ENCODE data around the gene ADD2. TPM values are rescaled to one million over a fixed set of nuclear protein-coding genes. Genes with fewer than 3 reads are reported as not detected.

ADD2 gene
- total RNA-seq, 3 donors from 2014 or later = 0.43 to 4.0 (median 1.1) TPM

- DNase-seq (no peak), ATAC-seq (no peak)
- intact Hi-C loops (cut with DNase I, micrococcal nuclease) = no loop called here
- H3K4me3 ChIP-seq = no peak overlapping the region
- H3K36me3 ChIP-seq (ENCODE audit: low read depth) = no peaks in the 10 kb centered on the region
- no peaks in the 10 kb centered on the region for H3K9me3 ChIP-seq
- no peak for TF ChIP-seq CTCF (IDR thresholded peaks at IDR 0.05)
- H3K4me1 ChIP-seq (ENCODE audit: low read depth) = no peaks in the 10 kb centered on the region
Observed at GRCh38 chr2:70712916-70713315, 55.1 kb downstream of the ADD2 start.

DNA sequence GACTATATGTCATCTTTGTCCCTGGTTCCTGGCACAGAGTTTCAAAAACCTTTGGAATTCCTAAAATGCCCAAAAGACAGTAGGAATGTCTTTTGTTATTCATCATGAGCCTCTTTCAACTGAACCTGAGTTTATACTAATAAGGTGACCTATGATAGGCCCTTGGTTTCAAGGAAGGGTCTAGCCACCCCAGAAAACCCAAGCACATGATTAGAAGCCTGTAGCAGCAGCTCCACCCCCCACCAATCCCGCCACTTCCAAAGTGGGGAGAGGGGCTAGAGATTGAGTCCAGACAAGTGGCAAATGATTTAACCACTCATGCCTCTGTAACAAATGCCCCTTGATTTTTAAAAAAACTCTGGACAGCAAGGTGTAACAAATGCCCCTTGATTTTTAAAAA, 56.8 kb downstream of the ADD2 start:
- ATAC-seq = no peak
- Histone ChIP-seq H3K36me3 (ENCODE audit: low read depth) (no peaks in the 10 kb centered on the region), H3K4me3 (no peak overlapping the region), H3K9me3 (no peaks in the 10 kb centered on the region), H3K4me1 (ENCODE audit: low read depth) (no peaks in the 10 kb centered on the region)
- no peak for TF ChIP-seq CTCF (IDR thresholded peaks at IDR 0.05)
- no peak for DNase-seq
- intact Hi-C loops (cut with DNase I, micrococcal nuclease) = no loop called here

DNA sequence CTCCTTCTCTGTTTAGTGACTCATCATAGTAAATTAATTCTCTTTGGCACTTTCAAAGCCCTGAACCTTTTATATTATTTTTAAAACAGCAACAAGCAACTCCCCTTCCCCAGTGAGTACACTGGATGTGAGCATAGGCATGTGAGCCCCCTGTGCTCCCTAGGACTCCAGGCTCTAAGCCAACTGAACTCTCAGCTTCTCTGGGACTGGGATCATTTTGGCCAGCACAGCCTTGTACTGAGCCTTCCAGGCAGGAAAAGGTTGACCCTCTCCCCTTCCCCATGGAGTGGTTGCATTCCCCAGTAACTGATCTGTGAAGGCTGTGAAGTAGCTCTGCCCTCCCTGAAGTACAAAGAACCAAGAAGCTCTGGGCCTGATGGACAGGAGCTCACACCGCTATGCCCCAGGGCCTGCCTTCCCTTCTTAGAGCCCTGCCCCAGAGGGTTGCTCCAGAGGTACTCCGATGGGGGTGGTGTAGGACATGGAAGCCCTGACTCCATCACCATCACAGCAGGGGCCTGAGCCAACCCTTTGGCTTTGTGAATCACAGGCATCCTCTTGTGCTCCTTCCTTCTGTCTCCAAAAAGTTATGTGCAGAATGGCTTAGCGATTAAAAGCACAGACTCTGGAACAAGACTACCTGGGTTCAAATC, 57.8 kb downstream of the ADD2 start:
- no peaks in the 10 kb centered on the region for H3K9me3 ChIP-seq
- no peak for DNase-seq
- H3K4me3 ChIP-seq = no peak overlapping the region
- H3K36me3 ChIP-seq (ENCODE audit: low read depth) = no peaks in the 10 kb centered on the region
- intact Hi-C loops (cut with DNase I, micrococcal nuclease) = no loop called here
- H3K4me1 ChIP-seq (ENCODE audit: low read depth) = no peaks in the 10 kb centered on the region
- no peak for ATAC-seq
- no peak for TF ChIP-seq CTCF (IDR thresholded peaks at IDR 0.05)

DNA sequence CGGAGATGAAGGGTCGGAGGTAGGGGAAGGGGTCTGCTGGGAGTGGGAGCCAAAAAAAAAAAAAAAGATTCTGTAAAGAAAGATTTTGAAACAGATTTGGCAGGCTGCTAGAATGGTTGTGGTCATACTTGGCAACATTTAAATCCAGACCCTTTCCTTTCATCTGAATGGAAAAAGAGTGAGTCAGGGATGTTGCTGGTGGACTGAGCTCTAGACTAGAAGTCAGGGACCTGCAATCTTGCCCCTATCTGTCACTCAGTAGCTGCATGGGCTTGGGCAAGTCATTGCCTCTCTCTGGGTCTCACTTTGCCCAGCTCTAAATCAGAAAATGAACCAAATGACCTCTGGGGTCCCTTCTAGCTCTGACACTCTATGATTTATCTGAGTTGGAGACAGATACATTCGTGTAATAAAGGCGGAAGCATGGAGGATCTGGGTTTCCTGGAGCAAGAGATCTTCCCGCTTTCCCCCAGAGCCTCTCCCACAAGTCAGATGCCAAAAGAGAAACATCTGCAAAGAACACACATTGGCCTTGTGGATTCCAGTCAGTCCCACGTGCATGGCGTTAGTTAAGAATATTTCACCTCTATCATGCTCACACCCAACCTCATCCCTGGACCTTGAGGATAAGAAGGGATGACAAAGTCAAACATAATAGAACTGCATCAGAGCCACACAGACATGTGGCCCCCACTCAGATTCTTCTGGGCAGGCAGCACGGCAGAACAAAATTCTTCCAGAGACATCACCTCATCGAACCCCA, 58.5 kb downstream of the ADD2 start:
- Histone ChIP-seq H3K36me3 (ENCODE audit: low read depth) (no peaks in the 10 kb centered on the region), H3K9me3 (no peaks in the 10 kb centered on the region), H3K4me1 (ENCODE audit: low read depth) (no peaks in the 10 kb centered on the region), H3K4me3 (no peak overlapping the region)
- TF ChIP-seq CTCF (IDR thresholded peaks at IDR 0.05) = no peak
- ATAC-seq (no peak), DNase-seq (no peak)
- intact Hi-C loops (cut with DNase I, micrococcal nuclease) = no loop called here

GRCh38 chr2:70708376-70709199, 59.4 kb downstream of the ADD2 start:
- ATAC-seq = no peak
- Histone ChIP-seq H3K4me1 (ENCODE audit: low read depth) (no peaks in the 10 kb centered on the region), H3K4me3 (no peak overlapping the region), H3K36me3 (ENCODE audit: low read depth) (no peaks in the 10 kb centered on the region), H3K9me3 (no peaks in the 10 kb centered on the region)
- DNase-seq = no peak
- TF ChIP-seq CTCF (IDR thresholded peaks at IDR 0.05) = no peak
- intact Hi-C loops (cut with DNase I, micrococcal nuclease) = no loop called here
